Natural killer cell (primary cell): ENCODE measurements around the gene CCNF. TPM values are rescaled to one million over a fixed set of nuclear protein-coding genes. Genes with fewer than 3 reads are reported as not detected.

Experiments used
- ATAC-seq, 3 donors: fragments of 150-1000 bp in 2 of 3; fragments of 200-7000 bp in 1 of 3; cut with Tn5 transposase; 1 replicate in 1 of 3; 2 replicates in 2 of 3; pipeline ENCODE4 v1.10.0; 2021; ENCODE audit warnings: mild to moderate bottlenecking in 2 of 3, moderate library complexity in 2 of 3
- DNase-seq, 2 donors: peaks; one replicate each; pipeline versions ENCODE4 v3.0.0 to v3.0.0-alpha.2; 2013 to 2021; ENCODE audit warnings: mixed read lengths in 1 of 2
- H3K27ac ChIP-seq: one replicate; pipeline ENCODE4 v1.5.1; 2013; ENCODE audit warnings: mild to moderate bottlenecking, low read length
- H3K27me3 ChIP-seq: one replicate; pipeline ENCODE4 v1.6.1; 2013; ENCODE audit warnings: low read length; ENCODE audit not compliant: control insufficient read depth, insufficient read depth
- H3K36me3 ChIP-seq: one replicate; pipeline ENCODE4 v1.6.1; 2013; ENCODE audit warnings: low read length; ENCODE audit not compliant: control insufficient read depth, insufficient read depth
- H3K4me1 ChIP-seq: one replicate; pipeline ENCODE4 v1.6.1; 2013; ENCODE audit warnings: low read length; ENCODE audit not compliant: control insufficient read depth, insufficient read depth
- H3K4me3 ChIP-seq: one replicate; pipeline ENCODE4 v1.5.1; 2013; ENCODE audit warnings: low read length
- H3K9me3 ChIP-seq: one replicate; pipeline ENCODE4 v1.6.1; 2013; ENCODE audit warnings: low read length; ENCODE audit not compliant: control insufficient read depth, insufficient read depth
- H3K27ac Mint-ChIP-seq, 2 donors: one replicate each; pipeline ENCODE4 v1.8.0; 2022; ENCODE audit warnings: mild to moderate bottlenecking in 2 of 2, mixed read lengths in 2 of 2, moderate library complexity in 1 of 2
- H3K27me3 Mint-ChIP-seq, 2 donors: one replicate each; pipeline ENCODE4 v1.8.0; 2022; ENCODE audit warnings: low read depth in 2 of 2, mixed read lengths in 2 of 2
- H3K36me3 Mint-ChIP-seq: one replicate; pipeline ENCODE4 v1.8.0; 2022; ENCODE audit warnings: mixed read lengths
- H3K4me1 Mint-ChIP-seq, 2 donors: one replicate each; pipeline ENCODE4 v1.8.0; 2022; ENCODE audit warnings: mixed read lengths in 2 of 2
- H3K4me3 Mint-ChIP-seq: one replicate; pipeline ENCODE4 v1.8.0; 2022; ENCODE audit warnings: mild to moderate bottlenecking, moderate library complexity, mixed read lengths
- H3K9me3 Mint-ChIP-seq, 2 donors: one replicate each; pipeline ENCODE4 v1.8.0; 2022; ENCODE audit warnings: mixed read lengths in 2 of 2
- WGBS: methylation state at CpG from one replicate; pipeline ENCODE4 v1.1.7; 2013; ENCODE audit warnings: missing lambda C conversion rate; ENCODE audit not compliant: insufficient coverage; 5-methylcytosine and 5-hydroxymethylcytosine counted together
- intact Hi-C: fragments of 100-400 bp; cut with micrococcal nuclease; formaldehyde crosslinking; loops from one replicate; pipeline ENCODE4 v1.14.2; 2022
- total RNA-seq, 4 donors: library from RNA; stranded (reverse); fragments of 120-200 nt in 1 of 4; gene quantifications; one replicate each; pipeline versions ENCODE4 v1.2.3 to v1.2.4, GENCODE V29; 2013 to 2022
- TF ChIP-seq, protein P1 (sequence below): fragments of 200-600 bp; IDR thresholded peaks from one replicate; pipeline ENCODE4 v1.8.0; 2022; ENCODE audit warnings: antibody characterized with exemption

Gene CCNF
- total RNA-seq, 3 donors from 2014 or later (not counting 1 experiment from before 2014, with no cell fraction given): 7.5 to 14.2 (median 8.4) TPM

DNA sequence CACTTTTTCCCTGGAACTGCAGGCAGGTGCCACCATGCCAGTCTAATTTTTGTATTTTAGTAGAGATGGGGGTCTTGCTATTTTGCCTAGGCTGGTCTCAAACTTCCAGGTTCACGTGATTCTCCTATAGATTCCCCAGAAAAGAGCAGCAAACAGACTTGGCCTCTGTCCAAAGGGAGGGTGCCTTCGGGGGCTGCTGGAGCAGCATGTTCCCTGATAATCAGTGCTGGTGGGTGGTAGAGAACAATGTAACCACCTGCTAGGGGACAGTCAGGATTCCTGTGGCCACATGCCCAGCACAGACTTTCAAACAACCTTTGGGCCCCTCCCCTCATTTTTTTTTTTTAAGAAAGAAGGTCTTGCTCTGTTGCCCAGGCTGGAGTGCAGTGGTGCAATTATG lies 14.2 kb upstream of the CCNF start:
- TF ChIP-seq, protein P1, sequence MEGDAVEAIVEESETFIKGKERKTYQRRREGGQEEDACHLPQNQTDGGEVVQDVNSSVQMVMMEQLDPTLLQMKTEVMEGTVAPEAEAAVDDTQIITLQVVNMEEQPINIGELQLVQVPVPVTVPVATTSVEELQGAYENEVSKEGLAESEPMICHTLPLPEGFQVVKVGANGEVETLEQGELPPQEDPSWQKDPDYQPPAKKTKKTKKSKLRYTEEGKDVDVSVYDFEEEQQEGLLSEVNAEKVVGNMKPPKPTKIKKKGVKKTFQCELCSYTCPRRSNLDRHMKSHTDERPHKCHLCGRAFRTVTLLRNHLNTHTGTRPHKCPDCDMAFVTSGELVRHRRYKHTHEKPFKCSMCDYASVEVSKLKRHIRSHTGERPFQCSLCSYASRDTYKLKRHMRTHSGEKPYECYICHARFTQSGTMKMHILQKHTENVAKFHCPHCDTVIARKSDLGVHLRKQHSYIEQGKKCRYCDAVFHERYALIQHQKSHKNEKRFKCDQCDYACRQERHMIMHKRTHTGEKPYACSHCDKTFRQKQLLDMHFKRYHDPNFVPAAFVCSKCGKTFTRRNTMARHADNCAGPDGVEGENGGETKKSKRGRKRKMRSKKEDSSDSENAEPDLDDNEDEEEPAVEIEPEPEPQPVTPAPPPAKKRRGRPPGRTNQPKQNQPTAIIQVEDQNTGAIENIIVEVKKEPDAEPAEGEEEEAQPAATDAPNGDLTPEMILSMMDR: no peak
- 89% methylated on average over 2 of the region's 2 CpGs for WGBS

DNA sequence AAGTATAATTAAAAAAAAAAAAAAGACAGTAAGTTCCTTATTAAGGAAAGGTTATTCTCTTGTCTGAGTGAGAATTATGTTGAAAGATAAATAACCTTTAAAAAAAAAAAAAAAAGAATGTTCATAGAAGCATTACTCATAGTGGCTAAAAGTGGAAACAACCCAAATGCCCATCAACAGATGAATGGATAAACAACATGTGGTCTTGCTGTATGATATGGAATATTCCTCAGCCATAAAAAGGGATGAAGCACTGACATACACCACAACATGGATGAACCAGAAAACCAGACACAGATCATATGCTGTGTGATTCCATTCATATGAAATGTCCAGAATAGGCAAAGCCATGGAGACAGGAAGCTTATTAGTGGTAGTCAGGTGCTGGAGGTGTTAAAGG lies 9.2 kb upstream of the CCNF start:
- ATAC-seq (no peak), DNase-seq (no peak)
- no peaks in the 10 kb centered on the region for H3K9me3 ChIP-seq
- Mint-ChIP-seq H3K4me1 (peaks cover 0 to 12% of the 10 kb centered on the region in 2 donors), H3K9me3 (no peaks in the 10 kb centered on the region), H3K27ac (no peak overlapping the region), H3K36me3 (no peaks in the 10 kb centered on the region), H3K27me3 (no peaks in the 10 kb centered on the region), H3K4me3 (no peak overlapping the region)
- H3K27ac ChIP-seq: no peak overlapping the region
- no peak overlapping the region for H3K4me3 ChIP-seq
- TF ChIP-seq, protein P1: no peak
- peaks cover 18% of the 10 kb centered on the region for H3K4me1 ChIP-seq
- intact Hi-C loops: no loop called here
- no peaks in the 10 kb centered on the region for H3K27me3 ChIP-seq
- no peaks in the 10 kb centered on the region for H3K36me3 ChIP-seq

More for the DNA sequence above, 14.2 kb upstream of the CCNF start:
- no peak overlapping the region for H3K4me3 ChIP-seq
- Mint-ChIP-seq H3K36me3 (no peaks in the 10 kb centered on the region), H3K4me1 (no peaks in the 10 kb centered on the region), H3K27me3 (peaks cover 0 to 17% of the 10 kb centered on the region in 2 donors), H3K27ac (no peak overlapping the region), H3K9me3 (no peaks in the 10 kb centered on the region), H3K4me3 (no peak overlapping the region)
- no peaks in the 10 kb centered on the region for H3K36me3 ChIP-seq
- ATAC-seq (no peak), DNase-seq (no peak)
- no peaks in the 10 kb centered on the region for H3K4me1 ChIP-seq
- no peak overlapping the region for H3K27ac ChIP-seq
- H3K9me3 ChIP-seq: no peaks in the 10 kb centered on the region
- intact Hi-C loops: no loop called here
- H3K27me3 ChIP-seq: no peaks in the 10 kb centered on the region

GRCh38 chr16:2422123-2422867 lies 7.0 kb upstream of the CCNF start:
- H3K4me3 ChIP-seq: no peak overlapping the region
- intact Hi-C loops: loop anchor here (2.0 kb wide), 1 partner anchor 83 kb away; no protein-coding TSS in a partner anchor
- peaks cover 18% of the 10 kb centered on the region for H3K4me1 ChIP-seq
- ATAC-seq: peak; percentile 85 to 96 (median 87)
- Mint-ChIP-seq H3K9me3 (no peaks in the 10 kb centered on the region), H3K27me3 (no peaks in the 10 kb centered on the region), H3K27ac (peak overlapping the region in 1 of 2 donors; percentile 53), H3K36me3 (no peaks in the 10 kb centered on the region), H3K4me1 (peaks cover 0 to 12% of the 10 kb centered on the region in 2 donors), H3K4me3 (no peak overlapping the region)
- H3K27ac ChIP-seq: no peak overlapping the region
- no peaks in the 10 kb centered on the region for H3K36me3 ChIP-seq
- H3K9me3 ChIP-seq: no peaks in the 10 kb centered on the region
- peak; percentile 39 to 56 for DNase-seq
- no peaks in the 10 kb centered on the region for H3K27me3 ChIP-seq
- 91% methylated on average over 7 of the region's 7 CpGs for WGBS
- TF ChIP-seq, protein P1: no peak
